Measurements from ENCODE around the gene ARL2BP.

ARL2BP gene

DNA sequence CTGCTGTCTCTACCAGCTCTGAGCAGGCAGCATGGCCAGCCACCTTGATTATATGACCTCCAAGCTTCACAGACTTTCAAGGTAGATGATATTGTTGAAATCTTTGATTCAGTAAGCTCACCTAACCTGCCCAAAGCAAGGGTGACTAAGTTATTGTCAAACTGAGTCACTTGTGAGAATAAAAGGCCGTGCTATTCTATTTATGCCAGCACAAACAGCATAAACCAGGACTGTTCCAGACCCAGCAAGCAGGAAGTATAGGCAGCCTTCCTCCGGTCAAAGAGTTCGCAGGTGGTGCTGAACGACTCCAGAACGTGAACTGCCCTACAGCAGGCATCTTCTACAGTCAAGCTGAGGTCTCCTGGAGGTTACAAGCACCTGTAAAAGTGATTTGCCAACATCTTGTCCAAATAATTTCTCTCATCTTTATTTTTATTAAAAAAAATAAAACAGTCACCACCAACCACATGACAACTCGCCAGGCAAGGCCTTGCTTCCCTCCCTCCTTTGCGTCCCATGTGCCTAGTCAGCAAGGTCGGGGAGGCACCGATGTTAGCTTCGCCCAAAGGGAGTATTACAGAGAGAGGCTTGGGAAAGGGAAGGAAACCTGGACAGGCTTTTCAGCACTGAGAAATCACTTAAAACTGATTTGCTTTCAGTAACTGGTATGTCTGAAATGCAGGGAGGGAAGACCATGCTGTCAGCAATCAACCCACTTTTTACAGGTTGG, 10.8 kb downstream of the ARL2BP start:
- no peak for TF ChIP-seq CTCF (IDR thresholded peaks at IDR 0.05; ENCODE audit: extremely low read depth, insufficient read depth, missing control alignments)
- in situ Hi-C loops (cut with MboI; ENCODE audit: low pct_unique_long_range_greater_than_20kb, low sequenced_read_pairs, unreplicated experiment) = no loop called here
- DNase-seq (ENCODE audit: low spot score) = no peak

- in situ Hi-C loops (cut with MboI; ENCODE audit: low pct_unique_long_range_greater_than_20kb, low sequenced_read_pairs, unreplicated experiment) = no loop called here
- DNase-seq (ENCODE audit: low spot score) = no peak
- no peak for TF ChIP-seq CTCF (IDR thresholded peaks at IDR 0.05; ENCODE audit: extremely low read depth, insufficient read depth, missing control alignments)
Measured at GRCh38 chr16:57256601-57257395, 11.7 kb downstream of the ARL2BP start.

DNA sequence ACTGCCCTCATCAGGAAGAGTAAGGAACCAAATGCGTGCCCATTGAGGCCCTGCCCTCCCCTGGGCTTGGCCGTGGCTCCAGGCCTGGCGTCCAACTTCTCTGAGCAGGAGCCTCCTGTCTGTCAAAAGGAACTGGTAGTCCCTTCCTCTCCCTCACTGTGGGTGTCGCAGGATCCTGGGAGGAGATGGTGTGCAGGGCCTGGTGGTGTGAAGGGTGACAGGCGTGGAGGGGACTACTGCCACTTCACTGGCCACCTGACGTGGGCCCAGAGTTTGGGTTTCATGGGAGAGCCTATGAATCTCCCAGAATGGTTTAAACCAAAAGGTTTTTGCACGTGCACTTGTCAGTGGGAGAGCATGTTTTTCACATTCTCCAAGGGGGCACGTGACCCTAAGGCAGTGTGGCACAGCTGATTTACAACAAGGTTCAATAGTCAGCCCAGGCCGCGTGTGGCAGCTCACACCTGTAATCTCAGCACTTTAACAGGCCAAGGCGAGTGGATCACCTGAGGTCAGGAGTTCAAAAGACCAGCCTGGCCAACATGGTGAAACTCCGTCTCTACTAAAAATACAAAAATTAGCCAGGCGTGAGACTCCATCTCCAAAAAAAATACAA, 12.5 kb downstream of the ARL2BP start:
- TF ChIP-seq CTCF (IDR thresholded peaks at IDR 0.05; ENCODE audit: extremely low read depth, insufficient read depth, missing control alignments) = no peak
- DNase-seq (ENCODE audit: low spot score) = no peak
- in situ Hi-C loops (cut with MboI; ENCODE audit: low pct_unique_long_range_greater_than_20kb, low sequenced_read_pairs, unreplicated experiment) = no loop called here

DNA sequence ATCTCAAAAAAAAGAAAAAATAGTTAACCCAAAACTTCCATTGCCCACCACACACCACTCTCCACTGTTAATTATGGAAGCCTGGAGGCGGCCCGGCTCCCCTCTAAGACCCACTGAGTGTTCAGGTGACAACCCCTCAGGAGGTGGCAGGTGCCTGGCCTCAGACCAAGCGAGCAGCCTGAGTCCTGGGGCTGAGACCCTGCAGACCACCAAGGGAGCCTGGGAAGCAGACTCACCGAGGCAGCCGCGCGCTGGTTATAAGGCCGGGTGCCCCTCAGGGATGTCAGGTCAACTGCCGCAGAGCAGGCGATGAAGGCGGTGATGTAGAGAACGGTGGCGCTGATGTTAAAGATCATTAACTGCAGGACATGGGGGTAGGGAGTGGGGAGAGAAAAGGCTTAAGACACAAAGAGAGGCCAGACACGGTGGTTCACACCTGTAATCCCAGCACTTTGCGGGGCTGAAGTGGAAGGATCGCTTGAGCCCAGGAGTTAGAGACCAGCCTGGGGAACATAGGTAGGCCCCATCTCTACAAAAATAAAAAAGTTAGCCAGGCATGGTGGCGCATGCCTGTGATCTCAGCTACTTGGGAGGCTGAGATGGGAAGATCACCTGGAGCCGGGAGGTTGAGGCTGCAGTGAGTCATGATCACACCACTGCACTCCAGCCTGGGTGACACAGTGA, 13.3 kb downstream of the ARL2BP start:
- no peak for TF ChIP-seq CTCF (IDR thresholded peaks at IDR 0.05; ENCODE audit: extremely low read depth, insufficient read depth, missing control alignments)
- in situ Hi-C loops (cut with MboI; ENCODE audit: low pct_unique_long_range_greater_than_20kb, low sequenced_read_pairs, unreplicated experiment) = no loop called here
- DNase-seq (ENCODE audit: low spot score) = no peak

DNA sequence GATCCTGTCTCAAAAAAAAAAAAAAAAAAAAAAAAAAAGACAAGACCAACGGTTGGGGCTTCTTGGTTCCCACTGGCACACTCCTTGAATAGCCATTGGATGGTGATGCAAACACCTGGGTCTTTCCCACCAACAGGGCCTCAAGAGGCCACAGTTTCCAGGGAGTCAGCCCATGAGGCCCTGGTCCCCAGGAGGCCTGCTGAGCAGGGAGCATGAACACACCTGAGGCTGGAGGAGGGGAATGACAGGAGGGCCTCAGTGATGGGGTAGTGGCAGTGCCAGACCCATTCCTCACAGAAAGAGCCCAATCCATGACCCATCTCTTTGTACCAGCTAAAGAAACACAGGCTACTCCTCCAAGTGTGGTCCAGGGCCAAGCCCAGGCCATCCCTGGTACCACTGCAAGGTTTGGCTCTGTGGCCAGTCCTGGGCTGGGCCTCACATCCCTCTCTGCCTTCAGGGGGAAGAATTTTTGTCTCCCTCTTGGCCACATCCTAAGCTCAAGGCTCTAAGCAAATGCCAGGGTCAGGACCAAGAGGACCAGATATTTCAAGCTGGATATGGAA, 13.9 kb downstream of the ARL2BP start:
- TF ChIP-seq CTCF (IDR thresholded peaks at IDR 0.05; ENCODE audit: extremely low read depth, insufficient read depth, missing control alignments) = no peak
- DNase-seq (ENCODE audit: low spot score) = no peak
- in situ Hi-C loops (cut with MboI; ENCODE audit: low pct_unique_long_range_greater_than_20kb, low sequenced_read_pairs, unreplicated experiment) = no loop called here
